HUES64 (cell line): ENCODE measurements around the gene TPH1.
"Not testable (repeated sequence)": the region's sequence is repeated elsewhere in the genome, so short reads cannot be mapped to it uniquely, and the experiment has no call there.

Experiments used
- H3K27ac ChIP-seq: 2 replicates; pipeline ENCODE4 v1.7.0; 2013; ENCODE audit warnings: low read depth, low read length, inconsistent platforms
- H3K27me3 ChIP-seq: 2 replicates; pipeline ENCODE4 v1.6.1; 2013; ENCODE audit warnings: mild to moderate bottlenecking, low read length; ENCODE audit not compliant: insufficient read depth
- H3K36me3 ChIP-seq: 2 replicates; pipeline ENCODE4 v1.6.1; 2013; ENCODE audit warnings: mild to moderate bottlenecking, low read length; ENCODE audit not compliant: insufficient read depth
- H3K4me1 ChIP-seq: 2 replicates; pipeline ENCODE4 v1.6.1; 2013; ENCODE audit warnings: mild to moderate bottlenecking, low read length, moderate library complexity; ENCODE audit not compliant: insufficient read depth
- H3K4me3 ChIP-seq: 2 replicates; pipeline ENCODE4 v1.5.1; 2013; ENCODE audit warnings: mild to moderate bottlenecking, low read length, moderate library complexity
- H3K9ac ChIP-seq: 2 replicates; pipeline ENCODE4 v1.6.1; 2013; ENCODE audit warnings: mild to moderate bottlenecking, low read depth, low read length
- H3K9me3 ChIP-seq: 2 replicates; pipeline ENCODE4 v1.6.1; 2013; ENCODE audit warnings: low read depth, low read length; ENCODE audit not compliant: insufficient read depth
- WGBS: fragments of 150-250, 120-280 bp; methylation state at CpG from one replicate; pipeline ENCODE4 v1.1.7; 2013; ENCODE audit warnings: missing lambda C conversion rate; 5-methylcytosine and 5-hydroxymethylcytosine counted together

TPH1 gene

DNA sequence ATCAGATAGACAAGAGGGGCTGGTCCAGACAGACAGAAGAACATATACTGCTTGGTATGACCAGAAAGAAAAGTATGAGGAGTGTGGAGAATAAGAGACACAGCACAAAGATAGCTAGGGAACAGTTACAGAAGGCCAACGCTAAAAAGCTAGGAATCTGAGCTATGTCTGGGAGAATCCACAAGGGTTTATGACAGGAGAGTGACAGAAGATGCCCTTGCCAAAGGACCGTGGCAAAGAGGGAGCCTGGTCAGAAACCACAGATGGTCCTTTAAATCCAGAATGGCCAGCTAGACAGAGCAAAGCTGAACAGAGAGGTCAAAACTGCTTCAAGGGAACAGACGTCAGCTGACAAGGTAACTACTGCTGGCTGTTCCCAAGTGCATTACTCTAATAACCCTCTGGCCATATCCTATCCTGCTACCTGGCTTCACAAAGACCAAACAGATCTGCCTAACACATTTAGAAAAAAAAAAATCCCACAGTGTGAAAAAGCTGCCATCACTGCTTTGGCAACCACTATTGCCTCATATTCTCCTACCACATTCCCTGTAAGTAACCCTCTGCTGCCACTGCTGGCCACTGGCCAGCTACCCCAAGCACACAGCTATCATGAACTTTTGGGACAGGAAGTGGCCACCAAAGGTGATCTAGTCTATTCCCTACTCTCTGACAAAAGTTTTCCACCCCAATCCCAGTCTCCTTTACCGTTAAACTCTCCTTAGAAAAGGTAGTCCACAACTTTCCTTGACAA, 40.5 kb downstream of the TPH1 start:
- Histone ChIP-seq H3K4me1 (no peaks in the 10 kb centered on the region), H3K36me3 (peaks cover 44% of the 10 kb centered on the region), H3K9me3 (no peaks in the 10 kb centered on the region), H3K27me3 (no peaks in the 10 kb centered on the region), H3K27ac (no peak overlapping the region), H3K4me3 (no peak overlapping the region), H3K9ac (no peak overlapping the region)
- WGBS, result 92% methylated on average over 3 of the region's 4 CpGs

DNA sequence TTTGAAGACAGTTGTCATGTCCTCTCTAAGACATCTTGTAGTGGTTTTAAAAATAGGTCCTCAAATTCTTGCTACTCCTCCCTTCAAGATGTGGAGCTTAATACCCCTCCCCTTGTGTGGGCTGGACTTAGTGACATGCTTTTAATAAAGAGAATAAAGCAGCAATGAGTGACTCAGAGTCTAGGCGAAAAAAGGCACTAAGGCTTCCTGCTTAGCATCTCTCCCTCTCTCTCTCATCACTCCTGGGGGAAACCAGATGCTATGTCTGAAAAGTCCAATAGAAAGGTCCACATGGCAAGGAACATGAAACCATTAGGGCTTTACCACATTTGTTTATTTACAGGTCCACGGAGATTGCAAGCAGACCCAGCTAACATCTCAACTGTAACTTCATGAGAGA, 44.9 kb downstream of the TPH1 start:
- Histone ChIP-seq H3K4me1 (no peaks in the 10 kb centered on the region), H3K4me3 (no peak overlapping the region), H3K9me3 (no peaks in the 10 kb centered on the region), H3K27me3 (no peaks in the 10 kb centered on the region), H3K36me3 (peaks cover 52% of the 10 kb centered on the region), H3K9ac (no peak overlapping the region), H3K27ac (no peak overlapping the region)
- 82% methylated on average over 2 of the region's 2 CpGs for WGBS

DNA sequence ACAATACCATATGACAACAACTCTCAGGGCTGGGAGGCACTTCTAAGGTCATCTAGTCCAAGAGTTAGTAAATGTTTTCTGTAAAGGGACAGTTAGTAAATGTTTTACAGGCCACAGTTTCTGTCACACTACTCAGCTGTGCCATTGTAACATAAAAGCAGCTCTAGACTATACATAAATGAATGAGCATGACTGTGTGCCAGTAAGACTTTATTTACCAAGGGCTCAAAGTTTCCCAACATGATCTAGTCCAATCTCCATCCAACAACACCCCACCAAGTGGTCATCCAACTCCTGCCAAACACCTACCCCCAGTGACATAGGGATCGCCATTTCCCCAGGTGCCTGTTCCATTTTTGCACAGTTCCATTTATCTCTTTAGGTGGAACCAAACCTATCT, 45.3 kb downstream of the TPH1 start:
- H3K4me1 ChIP-seq, result no peaks in the 10 kb centered on the region
- 92% methylated on average over 1 of the region's 1 CpG for WGBS
- no peaks in the 10 kb centered on the region for H3K9me3 ChIP-seq
- H3K27ac ChIP-seq, result no peak overlapping the region
- no peak overlapping the region for H3K4me3 ChIP-seq
- peaks cover 51% of the 10 kb centered on the region for H3K36me3 ChIP-seq
- H3K9ac ChIP-seq, result no peak overlapping the region
- no peaks in the 10 kb centered on the region for H3K27me3 ChIP-seq

DNA sequence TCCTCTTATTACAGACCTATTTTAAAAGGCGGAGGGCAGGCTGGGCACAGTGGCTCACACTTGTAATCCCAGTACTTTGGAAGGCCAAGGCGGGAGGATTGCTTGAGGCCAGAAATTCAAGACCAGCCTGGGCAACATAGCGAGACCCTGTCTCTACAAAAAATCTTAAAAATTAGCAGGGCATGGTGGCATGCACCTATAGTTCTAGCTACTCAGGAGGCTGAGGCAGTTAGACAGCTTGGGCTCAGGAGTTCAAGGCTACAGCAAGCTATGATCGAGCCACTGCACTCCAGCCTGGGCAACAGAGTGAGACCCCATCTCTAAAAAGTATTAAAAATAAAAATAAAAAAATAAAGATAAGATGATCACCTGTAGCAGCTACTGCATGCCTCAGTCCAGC, 45.9 kb downstream of the TPH1 start:
- H3K27me3 ChIP-seq, H3K9ac ChIP-seq, H3K9me3 ChIP-seq, H3K27ac ChIP-seq, H3K4me3 ChIP-seq, H3K4me1 ChIP-seq: not testable (repeated sequence)
- 96% methylated on average over 4 of the region's 4 CpGs for WGBS
- H3K36me3 ChIP-seq, result peaks cover 50% of the 10 kb centered on the region
